Measurements from ENCODE around the gene ENHO.
A peak's percentile ranks its signal among the peaks of the same experiment; 100 is the strongest.

Gene ENHO

GRCh38 chr9:34522971-34523797, at the start of gene ENHO:
TSS of gene ENHO (minus strand) at chr9:34522990. CDS start at chr9:34521695, 1,295 bp downstream.
- Histone ChIP-seq H3K9me3 (no peaks in the 10 kb centered on the region), H3K4me1 (peaks cover 7% of the 10 kb centered on the region), H3K4me3 (peak within 1 kb of the TSS; percentile 44), H3K36me3 (replicated peaks) (no peaks in the 10 kb centered on the region), H3K27me3 (ENCODE audit: low read depth) (no peaks in the 10 kb centered on the region)
- peak; percentile 92 to 93 for DNase-seq (ENCODE audit: low spot score in 2 of 2)
- in situ Hi-C loops (cut with MboI; ENCODE audit: low sequenced_read_pairs): no loop called here

DNA sequence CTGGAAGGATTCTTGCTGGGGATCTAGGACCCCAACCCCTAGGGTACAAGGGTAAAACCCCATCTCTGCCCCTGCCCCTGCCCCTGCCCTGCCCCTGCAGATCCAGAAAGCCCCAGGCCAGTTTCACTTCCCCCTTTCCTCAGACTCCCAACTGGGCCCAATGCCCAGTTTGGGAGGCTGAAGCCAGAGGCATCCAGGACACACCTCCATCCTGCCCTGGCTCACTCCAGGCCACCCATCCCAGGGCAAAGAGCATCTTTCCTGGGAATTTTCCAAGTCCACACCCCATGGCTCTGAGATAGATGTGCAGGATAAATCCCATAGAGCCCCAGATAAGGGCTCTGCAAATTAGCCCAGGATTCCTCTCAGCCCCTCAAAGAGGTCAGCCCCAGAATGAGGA, 49.3 kb upstream of the ENHO start:
- in situ Hi-C loops (cut with MboI; ENCODE audit: low sequenced_read_pairs): no loop called here
- no peak overlapping the region for H3K4me3 ChIP-seq
- H3K27me3 ChIP-seq (ENCODE audit: low read depth): no peaks in the 10 kb centered on the region
- no peaks in the 10 kb centered on the region for H3K9me3 ChIP-seq
- H3K4me1 ChIP-seq: no peaks in the 10 kb centered on the region
- H3K36me3 ChIP-seq (replicated peaks): no peaks in the 10 kb centered on the region
- DNase-seq (ENCODE audit: low spot score in 2 of 2): no peak

DNA sequence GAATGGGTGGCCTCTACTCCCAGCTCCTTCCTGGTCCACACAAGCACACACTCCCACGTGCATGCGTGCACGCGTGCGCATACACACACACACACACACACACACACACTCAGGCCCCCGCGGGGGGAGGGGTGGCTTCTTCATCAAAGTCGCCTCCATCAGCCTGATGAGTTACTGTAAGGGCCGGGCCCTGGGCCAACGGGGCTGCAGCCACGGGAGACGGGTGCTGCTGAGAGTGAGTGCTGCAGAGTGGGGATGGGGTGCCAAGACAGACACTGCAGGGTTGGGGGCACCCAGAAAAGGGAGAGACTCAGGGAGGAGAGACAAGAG, 48.7 kb upstream of the ENHO start:
- DNase-seq (ENCODE audit: low spot score in 2 of 2): no peak
- in situ Hi-C loops (cut with MboI; ENCODE audit: low sequenced_read_pairs): no loop called here
- H3K36me3 ChIP-seq (replicated peaks): no peaks in the 10 kb centered on the region

GRCh38 chr9:34570809-34571480, 48.2 kb upstream of the ENHO start:
- Histone ChIP-seq H3K27me3 (ENCODE audit: low read depth) (no peaks in the 10 kb centered on the region), H3K4me3 (no peak overlapping the region), H3K36me3 (replicated peaks) (no peaks in the 10 kb centered on the region), H3K9me3 (no peaks in the 10 kb centered on the region), H3K4me1 (no peaks in the 10 kb centered on the region)
- DNase-seq (ENCODE audit: low spot score in 2 of 2): no peak
- in situ Hi-C loops (cut with MboI; ENCODE audit: low sequenced_read_pairs): no loop called here

More for the DNA sequence above, 48.7 kb upstream of the ENHO start:
- no peaks in the 10 kb centered on the region for H3K27me3 ChIP-seq (ENCODE audit: low read depth)
- H3K4me3 ChIP-seq: no peak overlapping the region
- no peaks in the 10 kb centered on the region for H3K4me1 ChIP-seq
- no peaks in the 10 kb centered on the region for H3K9me3 ChIP-seq

DNA sequence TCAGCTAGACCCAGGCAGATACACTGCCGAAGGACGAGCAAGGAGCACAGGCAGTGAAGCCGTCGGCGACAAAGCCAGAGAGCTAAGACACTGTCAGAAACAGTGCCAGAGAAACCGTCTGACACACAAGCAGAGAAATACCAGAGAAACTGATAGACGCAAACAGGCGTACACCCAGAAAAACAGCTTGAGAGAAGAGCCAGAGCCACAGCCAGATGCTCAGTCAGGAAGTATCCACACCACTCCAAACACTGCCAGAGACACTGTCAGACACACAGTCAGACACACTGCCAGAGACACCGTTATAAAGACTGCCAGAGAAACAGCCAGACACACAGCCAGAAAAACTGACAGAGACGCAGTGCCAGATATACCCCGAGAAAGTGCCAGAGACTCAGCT, 47.6 kb upstream of the ENHO start:
- Histone ChIP-seq H3K9me3 (no peaks in the 10 kb centered on the region), H3K36me3 (replicated peaks) (no peaks in the 10 kb centered on the region), H3K4me3 (no peak overlapping the region), H3K27me3 (ENCODE audit: low read depth) (no peaks in the 10 kb centered on the region), H3K4me1 (no peaks in the 10 kb centered on the region)
- no peak for DNase-seq (ENCODE audit: low spot score in 2 of 2)
- in situ Hi-C loops (cut with MboI; ENCODE audit: low sequenced_read_pairs): no loop called here

- H3K27me3 ChIP-seq (ENCODE audit: low read depth): no peaks in the 10 kb centered on the region
- H3K4me3 ChIP-seq: no peak overlapping the region
- in situ Hi-C loops (cut with MboI; ENCODE audit: low sequenced_read_pairs): no loop called here
- no peaks in the 10 kb centered on the region for H3K4me1 ChIP-seq
- H3K9me3 ChIP-seq: no peaks in the 10 kb centered on the region
- no peaks in the 10 kb centered on the region for H3K36me3 ChIP-seq (replicated peaks)
- no peak for DNase-seq (ENCODE audit: low spot score in 2 of 2)
Observed at GRCh38 chr9:34568774-34569173, 46.0 kb upstream of the ENHO start.

DNA sequence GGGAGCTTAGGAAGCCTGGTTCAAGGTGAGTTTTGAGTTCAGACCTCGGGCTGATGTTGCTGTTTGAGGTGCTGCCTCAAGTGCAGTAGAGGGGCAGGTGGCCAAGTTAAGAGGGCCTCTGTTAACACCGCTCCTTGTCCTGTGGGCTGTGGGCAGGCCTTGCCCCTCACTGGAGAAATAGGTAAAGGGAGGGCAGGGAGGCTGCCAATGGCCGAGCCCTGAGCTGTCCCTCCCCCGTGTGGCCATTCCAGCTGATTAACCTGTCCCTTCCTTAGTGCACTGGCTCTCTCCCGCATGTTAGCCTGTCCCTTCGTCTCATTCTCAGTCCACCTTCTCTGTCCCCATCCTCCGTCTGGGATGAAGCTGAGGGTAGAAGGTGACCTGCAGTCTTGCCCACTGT, 45.3 kb upstream of the ENHO start:
- Histone ChIP-seq H3K9me3 (no peaks in the 10 kb centered on the region), H3K4me1 (no peaks in the 10 kb centered on the region), H3K36me3 (replicated peaks) (no peaks in the 10 kb centered on the region), H3K4me3 (no peak overlapping the region), H3K27me3 (ENCODE audit: low read depth) (no peaks in the 10 kb centered on the region)
- no peak for DNase-seq (ENCODE audit: low spot score in 2 of 2)
- in situ Hi-C loops (cut with MboI; ENCODE audit: low sequenced_read_pairs): no loop called here

DNA sequence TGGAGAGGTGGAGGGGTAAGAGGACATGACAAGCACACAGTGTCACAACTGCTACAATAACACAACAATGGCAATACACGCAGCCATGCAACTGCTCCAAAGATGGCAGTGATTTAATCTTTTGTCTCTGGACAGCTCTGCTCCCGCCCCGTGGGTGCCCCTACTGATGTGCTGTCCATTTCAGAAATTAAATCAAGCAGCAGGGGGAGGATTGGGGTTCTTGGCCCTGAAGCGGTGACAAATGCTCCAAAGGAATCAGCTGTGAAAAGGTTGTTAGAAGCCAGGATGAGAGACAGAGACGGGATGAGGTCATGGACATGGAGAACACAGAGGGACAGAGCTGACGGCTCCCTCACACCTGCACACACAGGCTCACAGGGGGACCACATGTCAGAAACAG, 44.2 kb upstream of the ENHO start:
- DNase-seq (ENCODE audit: low spot score in 2 of 2): no peak
- Histone ChIP-seq H3K9me3 (peaks cover 4% of the 10 kb centered on the region), H3K4me3 (no peak overlapping the region), H3K27me3 (ENCODE audit: low read depth) (no peaks in the 10 kb centered on the region), H3K4me1 (no peaks in the 10 kb centered on the region), H3K36me3 (replicated peaks) (no peaks in the 10 kb centered on the region)
- in situ Hi-C loops (cut with MboI; ENCODE audit: low sequenced_read_pairs): no loop called here

GRCh38 chr9:34566322-34566721, 43.5 kb upstream of the ENHO start:
- Histone ChIP-seq H3K36me3 (replicated peaks) (no peaks in the 10 kb centered on the region), H3K4me3 (no peak overlapping the region), H3K27me3 (ENCODE audit: low read depth) (no peaks in the 10 kb centered on the region), H3K9me3 (peaks cover 6% of the 10 kb centered on the region), H3K4me1 (no peaks in the 10 kb centered on the region)
- no peak for DNase-seq (ENCODE audit: low spot score in 2 of 2)
- in situ Hi-C loops (cut with MboI; ENCODE audit: low sequenced_read_pairs): no loop called here

GRCh38 chr9:34565856-34566255, 43.1 kb upstream of the ENHO start:
- H3K27me3 ChIP-seq (ENCODE audit: low read depth): no peaks in the 10 kb centered on the region
- H3K4me1 ChIP-seq: no peaks in the 10 kb centered on the region
- in situ Hi-C loops (cut with MboI; ENCODE audit: low sequenced_read_pairs): no loop called here
- DNase-seq (ENCODE audit: low spot score in 2 of 2): no peak
- no peaks in the 10 kb centered on the region for H3K36me3 ChIP-seq (replicated peaks)
- no peak overlapping the region for H3K4me3 ChIP-seq
- peaks cover 6% of the 10 kb centered on the region for H3K9me3 ChIP-seq

- H3K36me3 ChIP-seq (replicated peaks): no peaks in the 10 kb centered on the region
- no peak overlapping the region for H3K4me3 ChIP-seq
- H3K4me1 ChIP-seq: no peaks in the 10 kb centered on the region
- in situ Hi-C loops (cut with MboI; ENCODE audit: low sequenced_read_pairs): no loop called here
- no peaks in the 10 kb centered on the region for H3K27me3 ChIP-seq (ENCODE audit: low read depth)
- peaks cover 6% of the 10 kb centered on the region for H3K9me3 ChIP-seq
- DNase-seq (ENCODE audit: low spot score in 2 of 2): no peak
Observed at GRCh38 chr9:34564617-34565016, 41.8 kb upstream of the ENHO start.

GRCh38 chr9:34563262-34563661, 40.5 kb upstream of the ENHO start:
- no peaks in the 10 kb centered on the region for H3K4me1 ChIP-seq
- no peak for DNase-seq (ENCODE audit: low spot score in 2 of 2)
- in situ Hi-C loops (cut with MboI; ENCODE audit: low sequenced_read_pairs): no loop called here
- peaks cover 6% of the 10 kb centered on the region for H3K9me3 ChIP-seq
- H3K4me3 ChIP-seq: no peak overlapping the region
- H3K27me3 ChIP-seq (ENCODE audit: low read depth): no peaks in the 10 kb centered on the region
- H3K36me3 ChIP-seq (replicated peaks): no peaks in the 10 kb centered on the region

- Histone ChIP-seq H3K27me3 (ENCODE audit: low read depth) (no peaks in the 10 kb centered on the region), H3K36me3 (replicated peaks) (no peaks in the 10 kb centered on the region), H3K9me3 (peaks cover 6% of the 10 kb centered on the region), H3K4me3 (no peak overlapping the region), H3K4me1 (no peaks in the 10 kb centered on the region)
- DNase-seq (ENCODE audit: low spot score in 2 of 2): no peak
- in situ Hi-C loops (cut with MboI; ENCODE audit: low sequenced_read_pairs): no loop called here
Observed at GRCh38 chr9:34562135-34562745, 39.5 kb upstream of the ENHO start.

DNA sequence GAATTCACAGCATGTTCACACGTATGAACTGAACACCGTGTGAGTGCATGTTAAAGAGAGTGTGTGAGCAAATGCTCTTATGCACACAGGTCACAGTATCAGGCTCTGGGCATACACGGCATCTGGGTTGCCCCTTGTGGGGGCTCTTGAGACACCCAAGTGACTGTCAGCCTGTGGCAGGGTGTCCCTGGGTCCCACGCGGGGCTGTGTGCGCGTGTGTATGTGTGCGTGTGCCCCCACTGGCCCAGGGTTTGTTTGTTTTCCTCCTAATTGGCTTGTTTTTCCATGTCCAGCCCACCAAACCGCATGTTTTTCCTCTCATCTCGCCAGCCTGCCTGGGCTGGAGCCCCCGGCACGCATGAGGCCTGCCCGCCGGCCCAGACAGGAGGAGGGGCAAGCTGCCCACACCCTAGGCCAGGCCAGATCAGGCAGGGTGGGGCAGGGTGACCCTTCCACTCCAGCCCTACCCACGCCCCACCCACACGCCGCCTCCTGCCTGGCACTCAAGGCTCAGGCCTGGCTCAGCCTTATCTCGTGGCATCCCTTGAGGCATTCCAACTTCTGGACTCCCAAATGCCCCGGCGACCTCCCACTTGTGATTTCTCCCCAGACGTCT, 37.9 kb upstream of the ENHO start:
- no peak for DNase-seq (ENCODE audit: low spot score in 2 of 2)
- in situ Hi-C loops (cut with MboI; ENCODE audit: low sequenced_read_pairs): no loop called here
- Histone ChIP-seq H3K4me3 (no peak overlapping the region), H3K27me3 (ENCODE audit: low read depth) (no peaks in the 10 kb centered on the region), H3K4me1 (no peaks in the 10 kb centered on the region), H3K36me3 (replicated peaks) (no peaks in the 10 kb centered on the region), H3K9me3 (peaks cover 6% of the 10 kb centered on the region)

Data from HAP-1 (cell line).